H1 (cell line): ENCODE data around the gene GBP7.

Experiments used
- CBX8 ChIP-seq: fragments of 300-800, 300-1000 bp; sonication (generic); IDR thresholded peaks from 2 replicates; pipeline ENCODE4 v1.7.1; 2016; ENCODE audit warnings: low read depth, low read length, borderline replicate concordance
- CEBPB ChIP-seq: IDR thresholded peaks from 2 replicates; pipeline ENCODE4 v1.6.1; 2012; ENCODE audit warnings: low read depth, low read length
- EP300 ChIP-seq, 2 experiments: IDR thresholded peaks; 1 replicate in 1 of 2; 2 replicates in 1 of 2; pipeline ENCODE4 v1.6.1; 2011 to 2012; ENCODE audit warnings: low read depth in 2 of 2, low read length in 2 of 2, mild to moderate bottlenecking in 2 of 2, borderline replicate concordance in 1 of 2, inconsistent platforms in 1 of 2, moderate library complexity in 1 of 2
- EZH2 ChIP-seq: fragments of 200-600 bp; sonication (generic); IDR thresholded peaks from 2 replicates; pipeline ENCODE4 v1.7.1; 2012; ENCODE audit warnings: low read depth, mild to moderate bottlenecking, moderate library complexity, low read length, inconsistent platforms; ENCODE audit not compliant: severe bottlenecking
- JUND ChIP-seq: IDR thresholded peaks from 2 replicates; pipeline ENCODE4 v1.6.1; 2011; ENCODE audit warnings: mild to moderate bottlenecking, improper control_type of control experiment, low read length
- POLR2A ChIP-seq, 2 experiments: IDR thresholded peaks; 1 replicate in 1 of 2; 2 replicates in 1 of 2; pipeline ENCODE4 v1.6.1; 2011; ENCODE audit warnings: low read depth in 2 of 2, low read length in 2 of 2, mild to moderate bottlenecking in 2 of 2; ENCODE audit errors: control extremely low read depth in 1 of 2
- POLR2AphosphoS5 ChIP-seq: IDR thresholded peaks from 2 replicates; pipeline ENCODE4 v1.6.1; 2011; ENCODE audit warnings: low read depth, low read length
- TEAD4 ChIP-seq: IDR thresholded peaks from 2 replicates; pipeline ENCODE4 v1.6.1; 2012; ENCODE audit warnings: low read depth, low read length, inconsistent platforms, mixed read lengths
- TF ChIP-seq, protein P1 (sequence below), 3 experiments: IDR thresholded peaks; 1 replicate in 2 of 3; 2 replicates in 1 of 3; pipeline versions ENCODE4 v1.5.1 to v1.6.1; 2011; ENCODE audit warnings: low read length in 3 of 3, mild to moderate bottlenecking in 3 of 3, inconsistent platforms in 2 of 3, low read depth in 1 of 3, moderate library complexity in 1 of 3; ENCODE audit not compliant: insufficient read depth in 1 of 3; ENCODE audit errors: control extremely low read depth in 1 of 3

DNA sequence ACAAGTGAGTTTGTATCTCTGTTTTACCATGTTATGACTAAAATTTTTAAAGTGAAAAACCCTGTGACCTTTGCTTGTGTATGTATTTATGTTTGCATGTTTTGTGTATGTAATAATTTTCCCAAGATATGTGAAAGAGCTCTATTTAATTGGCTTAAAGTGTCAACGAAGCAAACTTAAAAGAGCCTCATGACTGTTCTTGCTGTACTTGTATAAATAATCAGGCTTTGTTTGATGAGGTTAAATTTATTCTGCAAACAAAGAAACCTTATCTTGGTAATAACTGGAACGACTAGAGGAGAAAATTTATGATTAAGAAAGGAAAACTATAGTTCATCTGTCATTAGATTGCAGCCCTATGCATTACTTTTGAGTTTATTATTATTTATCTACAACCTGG is 6.6 kb downstream of the GBP7 start:
- TF ChIP-seq CEBPB = no peak
- TF ChIP-seq POLR2A (IDR thresholded peaks at IDR 0.05; ENCODE audit: control extremely low read depth in 1 of 2, low read depth in 2 of 2, low read length in 2 of 2) = no peak
- no peak for TF ChIP-seq POLR2AphosphoS5
- TF ChIP-seq, protein P1, sequence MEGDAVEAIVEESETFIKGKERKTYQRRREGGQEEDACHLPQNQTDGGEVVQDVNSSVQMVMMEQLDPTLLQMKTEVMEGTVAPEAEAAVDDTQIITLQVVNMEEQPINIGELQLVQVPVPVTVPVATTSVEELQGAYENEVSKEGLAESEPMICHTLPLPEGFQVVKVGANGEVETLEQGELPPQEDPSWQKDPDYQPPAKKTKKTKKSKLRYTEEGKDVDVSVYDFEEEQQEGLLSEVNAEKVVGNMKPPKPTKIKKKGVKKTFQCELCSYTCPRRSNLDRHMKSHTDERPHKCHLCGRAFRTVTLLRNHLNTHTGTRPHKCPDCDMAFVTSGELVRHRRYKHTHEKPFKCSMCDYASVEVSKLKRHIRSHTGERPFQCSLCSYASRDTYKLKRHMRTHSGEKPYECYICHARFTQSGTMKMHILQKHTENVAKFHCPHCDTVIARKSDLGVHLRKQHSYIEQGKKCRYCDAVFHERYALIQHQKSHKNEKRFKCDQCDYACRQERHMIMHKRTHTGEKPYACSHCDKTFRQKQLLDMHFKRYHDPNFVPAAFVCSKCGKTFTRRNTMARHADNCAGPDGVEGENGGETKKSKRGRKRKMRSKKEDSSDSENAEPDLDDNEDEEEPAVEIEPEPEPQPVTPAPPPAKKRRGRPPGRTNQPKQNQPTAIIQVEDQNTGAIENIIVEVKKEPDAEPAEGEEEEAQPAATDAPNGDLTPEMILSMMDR (IDR thresholded peaks at IDR 0.05; ENCODE audit: control extremely low read depth in 1 of 3, insufficient read depth in 1 of 3, low read depth in 1 of 3, low read length in 3 of 3) = no peak
- TF ChIP-seq JUND = no peak
- TF ChIP-seq TEAD4 = no peak
- no peak for TF ChIP-seq EZH2
- no peak for TF ChIP-seq EP300 (IDR thresholded peaks at IDR 0.05; ENCODE audit: borderline replicate concordance in 1 of 2, low read depth in 2 of 2, low read length in 2 of 2)
- TF ChIP-seq CBX8 = no peak
